NCI-H1105 treated with DMSO at 0.1 percent for 48 hours (cell line): ENCODE measurements around the gene MSH5.
"Not testable (repeated sequence)": the region's sequence is repeated elsewhere in the genome, so short reads cannot be mapped to it uniquely, and the experiment has no call there.

ENCODE experiments used
- DNase-seq: peaks from one replicate; lab custom pipeline; 2025; lab: John Stamatoyannopoulos, UW

MSH5 gene

GRCh38 chr6:31778999-31779885 is 39.4 kb downstream of the MSH5 start:
- DNase-seq: no peak

- no peak for DNase-seq
Observed at GRCh38 chr6:31779908-31780307, 40.1 kb downstream of the MSH5 start.

- DNase-seq: no peak
Observed at GRCh38 chr6:31780507-31781243, 40.9 kb downstream of the MSH5 start.

- no peak for DNase-seq
Observed at GRCh38 chr6:31781244-31782125, 41.7 kb downstream of the MSH5 start.

GRCh38 chr6:31782126-31782855 is 42.5 kb downstream of the MSH5 start:
- no peak for DNase-seq

- no peak for DNase-seq
Observed at GRCh38 chr6:31784098-31784925, 44.5 kb downstream of the MSH5 start.

- DNase-seq: no peak
Observed at GRCh38 chr6:31785475-31785874, 45.7 kb downstream of the MSH5 start.

GRCh38 chr6:31791324-31792089 is 51.7 kb downstream of the MSH5 start:
- DNase-seq: peak; percentile 36

GRCh38 chr6:31792090-31792374 is 52.2 kb downstream of the MSH5 start:
- DNase-seq: no peak

- DNase-seq: no peak
Observed at GRCh38 chr6:31792761-31793171, 53.0 kb downstream of the MSH5 start.

GRCh38 chr6:31793927-31794245 is 54.1 kb downstream of the MSH5 start:
- DNase-seq: not testable (repeated sequence)

- no peak for DNase-seq
Observed at GRCh38 chr6:31794294-31794865, 54.6 kb downstream of the MSH5 start.

- no peak for DNase-seq
Observed at GRCh38 chr6:31794866-31795615, 55.2 kb downstream of the MSH5 start.

GRCh38 chr6:31795616-31796298 is 56.0 kb downstream of the MSH5 start, which contains the start of gene VARS1:
TSS of gene VARS1 (minus strand) at chr6:31795752. CDS start at chr6:31795217, 535 bp downstream.
- peak; percentile 82 for DNase-seq

- DNase-seq: no peak
Observed at GRCh38 chr6:31796993-31797385, 57.2 kb downstream of the MSH5 start.

- no peak for DNase-seq
Observed at GRCh38 chr6:31797588-31797987, 57.8 kb downstream of the MSH5 start.

- DNase-seq: no peak
Observed at GRCh38 chr6:31799781-31800180, 60.0 kb downstream of the MSH5 start.
